GM12892 (cell line): Measurements from ENCODE around the gene DNPEP.

Source experiments
- POLR2A ChIP-seq: IDR thresholded peaks from 2 replicates; pipeline ENCODE4 v1.6.1; 2011; ENCODE audit warnings: low read depth, low read length, control low read depth
- POLR2AphosphoS5 ChIP-seq: IDR thresholded peaks from 2 replicates; pipeline ENCODE4 v1.6.1; 2011; ENCODE audit warnings: low read depth, low read length, control low read depth
- TAF1 ChIP-seq: IDR thresholded peaks from 2 replicates; pipeline ENCODE4 v1.6.1; 2011; ENCODE audit warnings: low read depth, mild to moderate bottlenecking, control low read depth, low read length, borderline replicate concordance

DNA sequence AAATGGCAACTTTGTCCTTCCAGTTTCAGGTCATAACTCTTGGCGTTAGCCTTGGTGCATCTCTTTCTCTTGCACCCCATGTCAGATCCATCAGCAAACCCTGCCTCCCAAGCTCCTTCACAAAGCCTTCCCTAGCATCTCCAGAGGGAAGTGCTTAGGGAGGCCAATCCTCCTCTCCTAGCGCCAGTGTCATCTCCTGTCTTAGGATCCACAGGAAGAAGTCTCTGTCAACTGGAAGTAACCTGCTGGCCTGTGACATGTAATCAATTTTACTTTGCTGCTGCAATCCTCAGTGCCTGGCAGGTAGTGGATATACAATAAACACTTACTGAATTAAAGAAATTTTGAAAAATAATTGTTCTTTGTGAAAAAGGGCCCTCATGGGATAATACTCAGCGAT lies 7.9 kb upstream of the DNPEP start:
- no peak for TF ChIP-seq POLR2AphosphoS5
- no peak for TF ChIP-seq POLR2A
- no peak for TF ChIP-seq TAF1
